Measurements from ENCODE around the gene SP140. TPM values are rescaled to one million over a fixed set of nuclear protein-coding genes. Genes with fewer than 3 reads are reported as not detected.

Gene SP140
- total and polyA plus RNA-seq, 2 experiments from 2014 or later, result 0.40 to 0.53 TPM

GRCh38 chr2:230317366-230317765 lies 91.8 kb downstream of the SP140 start:
- 89% methylated on average over 3 of the region's 3 CpGs for WGBS (ENCODE audit: low lambda C conversion rate, missing lambda C conversion rate)
- TF ChIP-seq EZH2phosphoT487 (IDR thresholded peaks at IDR 0.05; ENCODE audit: low read depth, severe bottlenecking, unreplicated experiment) (no peak), CTCF (IDR thresholded peaks at IDR 0.05; ENCODE audit: poor library complexity) (no peak), EZH2 (IDR thresholded peaks at IDR 0.05; ENCODE audit: borderline replicate concordance) (no peak)
- no peak for DNase-seq (ENCODE audit: low spot score)
- no peaks in the 10 kb centered on the region for H3K9me2 ChIP-seq (replicated peaks; ENCODE audit: insufficient read depth)
- H3K9me3 ChIP-seq (ENCODE audit: low read depth), result no peaks in the 10 kb centered on the region
- H3K79me2 ChIP-seq, result no peaks in the 10 kb centered on the region
- no peaks in the 10 kb centered on the region for H3K4me1 ChIP-seq (ENCODE audit: insufficient read depth)
- no peak overlapping the region for H2AFZ ChIP-seq
- H3K4me2 ChIP-seq, result no peak overlapping the region
- H3K4me3 ChIP-seq, result no peak overlapping the region
- H3K27ac ChIP-seq, result no peak overlapping the region
- H3K27me3 ChIP-seq, result no peaks in the 10 kb centered on the region
- H3K36me3 ChIP-seq (replicated peaks; ENCODE audit: insufficient read depth, low read depth), result no peaks in the 10 kb centered on the region
- H4K20me1 ChIP-seq (ENCODE audit: insufficient read depth, poor library complexity, severe bottlenecking), result no peaks in the 10 kb centered on the region

DNA sequence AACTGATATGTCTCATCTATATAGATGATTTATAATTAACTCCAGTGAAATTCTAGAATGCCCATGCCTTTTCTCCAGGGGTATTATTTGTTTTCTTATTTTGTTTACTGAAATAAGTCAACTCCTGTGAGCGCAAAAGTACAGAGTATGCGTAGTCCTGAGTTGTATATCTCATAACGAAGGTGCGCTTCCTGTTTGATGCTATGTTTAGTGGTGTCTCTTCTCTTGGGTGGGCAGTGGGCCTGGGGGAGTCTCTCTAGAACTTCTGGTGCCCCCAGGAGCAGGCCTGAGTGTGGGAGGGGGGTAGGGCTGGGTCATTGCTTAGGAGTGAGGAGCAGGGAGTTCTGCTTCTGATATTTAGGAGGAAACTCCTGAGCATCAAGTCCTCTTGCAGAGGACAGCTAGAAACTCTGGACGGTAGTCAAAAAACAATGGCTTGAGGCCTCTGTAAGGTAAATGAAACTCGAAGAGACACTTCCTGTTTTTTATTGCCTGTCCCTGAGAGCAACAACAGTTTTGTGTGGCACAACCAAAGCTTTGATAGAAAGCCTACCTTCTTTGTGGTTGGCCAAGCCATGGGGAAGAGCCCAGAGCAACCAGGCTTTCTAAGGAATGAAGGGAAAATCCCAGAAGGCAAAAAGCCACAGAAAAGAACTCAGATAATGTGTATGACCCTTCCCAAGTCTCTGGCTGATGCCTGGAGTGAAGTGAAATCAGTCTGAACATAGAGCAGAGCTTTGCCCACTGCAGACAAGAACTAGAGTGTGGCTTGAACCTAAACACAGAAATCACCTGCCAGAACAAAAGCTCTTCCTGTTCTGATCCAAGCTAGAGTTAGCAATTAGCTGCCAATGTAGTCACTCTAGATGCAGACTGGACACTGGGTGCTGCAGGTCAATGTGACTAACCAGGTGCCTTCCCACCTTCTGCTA lies 92.9 kb downstream of the SP140 start:
- Histone ChIP-seq H3K4me2 (no peak overlapping the region), H3K4me3 (no peak overlapping the region), H4K20me1 (ENCODE audit: insufficient read depth, poor library complexity, severe bottlenecking) (no peaks in the 10 kb centered on the region), H3K27ac (no peak overlapping the region), H2AFZ (no peak overlapping the region), H3K36me3 (replicated peaks; ENCODE audit: insufficient read depth, low read depth) (no peaks in the 10 kb centered on the region), H3K9me2 (replicated peaks; ENCODE audit: insufficient read depth) (no peaks in the 10 kb centered on the region), H3K4me1 (ENCODE audit: insufficient read depth) (no peaks in the 10 kb centered on the region), H3K27me3 (no peaks in the 10 kb centered on the region), H3K79me2 (no peaks in the 10 kb centered on the region), H3K9me3 (ENCODE audit: low read depth) (no peaks in the 10 kb centered on the region)
- no peak for DNase-seq (ENCODE audit: low spot score)
- TF ChIP-seq CTCF (IDR thresholded peaks at IDR 0.05; ENCODE audit: poor library complexity), result no peak
- TF ChIP-seq EZH2 (IDR thresholded peaks at IDR 0.05; ENCODE audit: borderline replicate concordance), result no peak
- no peak for TF ChIP-seq EZH2phosphoT487 (IDR thresholded peaks at IDR 0.05; ENCODE audit: low read depth, severe bottlenecking, unreplicated experiment)
- 94% methylated on average over 6 of the region's 6 CpGs for WGBS (ENCODE audit: low lambda C conversion rate, missing lambda C conversion rate)

GRCh38 chr2:230319211-230319862 lies 93.8 kb downstream of the SP140 start:
- DNase-seq (ENCODE audit: low spot score), result no peak
- Histone ChIP-seq H4K20me1 (ENCODE audit: insufficient read depth, poor library complexity, severe bottlenecking) (no peaks in the 10 kb centered on the region), H3K79me2 (no peaks in the 10 kb centered on the region), H3K4me1 (ENCODE audit: insufficient read depth) (no peaks in the 10 kb centered on the region), H3K36me3 (replicated peaks; ENCODE audit: insufficient read depth, low read depth) (no peaks in the 10 kb centered on the region), H3K9me2 (replicated peaks; ENCODE audit: insufficient read depth) (no peaks in the 10 kb centered on the region), H3K9me3 (ENCODE audit: low read depth) (no peaks in the 10 kb centered on the region), H3K27me3 (no peaks in the 10 kb centered on the region), H2AFZ (no peak overlapping the region), H3K4me3 (no peak overlapping the region), H3K4me2 (no peak overlapping the region), H3K27ac (no peak overlapping the region)
- TF ChIP-seq EZH2 (IDR thresholded peaks at IDR 0.05; ENCODE audit: borderline replicate concordance) (no peak), EZH2phosphoT487 (IDR thresholded peaks at IDR 0.05; ENCODE audit: low read depth, severe bottlenecking, unreplicated experiment) (no peak), CTCF (IDR thresholded peaks at IDR 0.05; ENCODE audit: poor library complexity) (no peak)
- WGBS (ENCODE audit: low lambda C conversion rate, missing lambda C conversion rate), result 89% methylated on average over 5 of the region's 5 CpGs

Data from hepatocyte (in vitro differentiated cells).